ENCODE data around the gene CAPN14. TPM values are rescaled to one million over a fixed set of nuclear protein-coding genes. Genes with fewer than 3 reads are reported as not detected.

CAPN14 gene
- total RNA-seq, 2 donors from 2014 or later: 0.08 TPM; not detected in 1

GRCh38 chr2:31259075-31259474, 41.8 kb upstream of the CAPN14 start:
- H3K27me3 ChIP-seq: no peaks in the 10 kb centered on the region

DNA sequence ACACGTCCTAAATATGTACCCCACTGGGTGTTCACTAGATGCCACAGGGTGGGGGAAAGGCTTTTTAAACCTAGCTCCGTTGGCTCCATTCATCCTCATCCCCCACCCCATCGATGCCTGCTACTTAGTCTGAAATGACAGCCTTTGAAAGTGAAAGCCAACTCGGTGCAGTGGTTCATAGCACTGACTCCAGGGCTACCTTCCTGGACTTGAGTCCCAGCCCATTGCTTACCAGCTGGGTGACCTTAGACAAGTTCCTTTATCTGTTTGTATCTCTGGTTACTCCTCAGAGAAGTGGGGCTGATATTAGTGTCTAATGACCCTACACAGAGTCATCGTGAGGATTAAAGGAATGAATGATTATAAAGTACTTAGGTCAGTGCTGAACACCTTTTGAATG, 41.0 kb upstream of the CAPN14 start:
- H3K9me3 ChIP-seq: no peaks in the 10 kb centered on the region
- H3K4me3 ChIP-seq: no peak overlapping the region
- TF ChIP-seq CTCF (IDR thresholded peaks at IDR 0.05): no peak
- H3K36me3 ChIP-seq: no peaks in the 10 kb centered on the region
- intact Hi-C loops (cut with DNase I): no loop called here
- no peaks in the 10 kb centered on the region for H3K4me1 ChIP-seq
- DNase-seq: no peak
- no peak overlapping the region for H3K9ac ChIP-seq (ENCODE audit: low read depth in 2 of 2, low read length in 2 of 2)
- no peaks in the 10 kb centered on the region for H3K27me3 ChIP-seq
- no peak overlapping the region for H3K27ac ChIP-seq

More at GRCh38 chr2:31259075-31259474, 41.8 kb upstream of the CAPN14 start:
- no peaks in the 10 kb centered on the region for H3K36me3 ChIP-seq
- intact Hi-C loops (cut with DNase I): no loop called here
- H3K4me3 ChIP-seq: no peak overlapping the region
- H3K4me1 ChIP-seq: no peaks in the 10 kb centered on the region
- H3K9ac ChIP-seq (ENCODE audit: low read depth in 2 of 2, low read length in 2 of 2): no peak overlapping the region
- H3K27ac ChIP-seq: no peak overlapping the region
- no peak for DNase-seq
- no peak for TF ChIP-seq CTCF (IDR thresholded peaks at IDR 0.05)
- no peaks in the 10 kb centered on the region for H3K9me3 ChIP-seq

DNA sequence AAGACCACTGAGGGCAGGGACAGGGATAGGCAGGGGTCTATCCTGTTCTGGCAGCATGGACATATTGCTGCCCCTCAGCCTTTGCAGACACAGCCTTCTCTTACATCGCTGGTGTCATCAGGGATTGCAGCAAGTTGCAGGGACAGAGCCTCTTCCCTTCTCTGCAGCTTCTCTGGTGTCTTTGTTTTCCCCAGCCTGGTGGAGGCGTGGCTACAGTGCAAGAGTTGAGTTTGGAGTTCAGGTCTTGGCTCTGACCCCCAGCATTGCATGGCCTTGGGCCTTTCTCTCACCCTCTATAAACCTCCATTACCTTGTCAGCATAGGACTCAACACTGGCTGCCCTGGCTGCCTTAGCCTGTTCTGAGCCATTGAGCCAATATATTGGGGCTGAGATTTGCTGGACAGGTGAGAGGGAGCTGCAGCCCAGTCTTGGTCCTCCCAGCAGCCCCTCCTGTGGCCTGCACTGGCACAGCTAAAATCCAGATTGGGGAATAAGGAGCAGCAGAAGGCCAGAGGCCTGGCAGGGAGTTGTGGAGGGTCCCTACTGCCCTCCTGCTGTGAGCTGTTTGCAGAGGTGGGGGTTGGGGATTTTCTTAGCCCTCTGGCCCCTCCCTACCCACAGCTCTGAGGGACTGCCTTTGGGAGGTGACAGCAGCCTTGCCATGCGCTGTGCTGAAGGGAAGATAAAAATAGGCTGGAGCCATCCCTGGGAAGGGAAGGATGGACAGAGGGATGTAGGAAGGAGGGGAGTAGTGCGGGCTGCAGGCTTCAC, 39.5 kb upstream of the CAPN14 start:
- H3K27me3 ChIP-seq: no peaks in the 10 kb centered on the region
- no peaks in the 10 kb centered on the region for H3K4me1 ChIP-seq
- H3K9me3 ChIP-seq: no peaks in the 10 kb centered on the region
- H3K27ac ChIP-seq: no peak overlapping the region
- intact Hi-C loops (cut with DNase I): no loop called here
- H3K9ac ChIP-seq (ENCODE audit: low read depth in 2 of 2, low read length in 2 of 2): no peak overlapping the region
- no peak for DNase-seq
- TF ChIP-seq CTCF (IDR thresholded peaks at IDR 0.05): no peak
- H3K36me3 ChIP-seq: no peaks in the 10 kb centered on the region
- H3K4me3 ChIP-seq: no peak overlapping the region

- no peaks in the 10 kb centered on the region for H3K4me1 ChIP-seq
- intact Hi-C loops (cut with DNase I): no loop called here
- no peaks in the 10 kb centered on the region for H3K27me3 ChIP-seq
- no peaks in the 10 kb centered on the region for H3K36me3 ChIP-seq
- DNase-seq: no peak
- no peak overlapping the region for H3K4me3 ChIP-seq
- no peak overlapping the region for H3K27ac ChIP-seq
- TF ChIP-seq CTCF (IDR thresholded peaks at IDR 0.05): no peak
- H3K9ac ChIP-seq (ENCODE audit: low read depth in 2 of 2, low read length in 2 of 2): no peak overlapping the region
- no peaks in the 10 kb centered on the region for H3K9me3 ChIP-seq
These were observed 38.7 kb upstream of the CAPN14 start for GRCh38 chr2:31255911-31256571.

DNA sequence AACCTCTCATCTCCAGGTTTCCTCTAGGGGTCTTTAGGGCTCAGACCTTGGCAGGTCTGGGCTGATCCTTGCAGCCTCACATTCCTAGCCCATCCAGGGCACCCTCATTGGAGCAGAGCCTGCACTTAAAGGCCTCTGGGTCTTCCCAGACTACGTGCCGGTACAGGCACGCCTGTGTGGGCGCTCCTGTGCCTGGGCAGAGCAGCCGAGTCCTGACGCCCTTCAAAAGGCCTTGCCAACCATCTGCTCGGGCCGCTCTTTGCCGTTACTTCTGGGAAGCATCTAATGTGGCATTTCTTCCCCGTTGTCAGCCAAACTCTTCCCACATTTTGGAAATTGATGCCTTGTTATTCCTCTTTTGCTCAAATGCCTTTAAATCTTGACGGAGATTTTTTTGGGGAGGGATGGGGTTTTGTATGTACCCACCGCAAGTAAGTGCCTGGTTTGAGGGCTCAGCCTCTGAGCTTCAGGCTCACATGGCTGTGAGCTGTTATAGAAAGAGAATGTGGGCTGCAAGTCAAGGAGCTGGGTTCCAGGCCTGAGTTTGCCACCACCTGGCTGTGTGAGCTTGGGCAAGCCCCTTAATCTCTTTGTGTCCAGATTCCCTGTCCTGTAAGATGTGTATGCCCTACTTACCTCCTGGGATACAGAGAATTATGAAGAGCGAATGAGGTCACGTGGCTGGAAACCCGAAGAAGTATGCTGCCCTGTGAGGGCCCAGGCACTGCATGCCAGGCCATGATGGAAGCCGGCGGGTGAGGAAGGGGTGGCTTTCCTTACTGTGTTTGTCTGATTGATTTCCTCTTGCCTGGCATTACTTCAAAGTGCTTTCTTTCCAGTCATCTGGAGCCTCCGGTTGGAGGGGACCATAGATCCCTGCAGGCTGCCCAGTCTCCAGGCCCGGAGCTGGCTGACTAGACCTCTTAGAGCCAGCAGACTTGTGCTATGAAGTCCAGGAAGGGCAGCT, 37.2 kb upstream of the CAPN14 start:
- H3K9ac ChIP-seq (ENCODE audit: low read depth in 2 of 2, low read length in 2 of 2): no peak overlapping the region
- no peaks in the 10 kb centered on the region for H3K36me3 ChIP-seq
- no peaks in the 10 kb centered on the region for H3K9me3 ChIP-seq
- intact Hi-C loops (cut with DNase I): no loop called here
- H3K27me3 ChIP-seq: no peaks in the 10 kb centered on the region
- no peak for TF ChIP-seq CTCF (IDR thresholded peaks at IDR 0.05)
- no peak for DNase-seq
- no peak overlapping the region for H3K27ac ChIP-seq
- no peak overlapping the region for H3K4me3 ChIP-seq
- no peaks in the 10 kb centered on the region for H3K4me1 ChIP-seq

All from colonic mucosa (tissue), 4 donors.